SK-N-SH treated with all-trans-retinoic acid at 6 μM for 48 hours (cell line): ENCODE results near the gene PTRHD1.

Experiments used
- ARNTL ChIP-seq: fragments of 450-650 bp; formaldehyde crosslinking; IDR thresholded peaks from 2 replicates; pipeline ENCODE4 v1.5.0; 2020; ENCODE audit warnings: low read depth, mild to moderate bottlenecking, moderate library complexity, borderline replicate concordance
- CSRNP3 ChIP-seq: fragments of 250-450 bp; sonication (Bioruptor Pico); IDR thresholded peaks from 2 replicates; pipeline ENCODE4 v1.5.1; 2021; ENCODE audit warnings: mild to moderate bottlenecking, moderate library complexity
- ESRRG ChIP-seq: fragments of 250-450 bp; sonication (Bioruptor Pico); IDR thresholded peaks from 2 replicates; pipeline ENCODE4 v1.6.1; 2021; ENCODE audit warnings: mild to moderate bottlenecking
- OSR1 ChIP-seq: fragments of 250-450 bp; sonication (Bioruptor Pico); IDR thresholded peaks from 2 replicates; pipeline ENCODE4 v1.8.0; 2022; ENCODE audit warnings: moderate library complexity, mild to moderate bottlenecking, inconsistent platforms
- PATZ1 ChIP-seq: fragments of 250-450 bp; sonication (Bioruptor Pico); IDR thresholded peaks from 2 replicates; pipeline ENCODE4 v1.8.0; 2020; ENCODE audit warnings: mild to moderate bottlenecking, moderate library complexity, borderline replicate concordance
- PPARA ChIP-seq: fragments of 250-450 bp; sonication (Bioruptor Pico); IDR thresholded peaks from 2 replicates; pipeline ENCODE4 v1.5.0; 2020; ENCODE audit warnings: mild to moderate bottlenecking, borderline replicate concordance
- RARB ChIP-seq: fragments of 250-450 bp; sonication (Bioruptor Pico); IDR thresholded peaks from 2 replicates; pipeline ENCODE4 v1.8.0; 2021; ENCODE audit warnings: mild to moderate bottlenecking, moderate library complexity
- SNAI2 ChIP-seq: fragments of 250-450 bp; sonication (Bioruptor Pico); IDR thresholded peaks from 2 replicates; pipeline ENCODE4 v1.5.0; 2020; ENCODE audit warnings: mild to moderate bottlenecking, moderate library complexity
- ZC3H10 ChIP-seq: fragments of 250-450 bp; sonication (Bioruptor Pico); IDR thresholded peaks from 2 replicates; pipeline ENCODE4 v1.5.1; 2021; ENCODE audit warnings: mild to moderate bottlenecking, moderate library complexity
- ZFP3 ChIP-seq: fragments of 250-450 bp; sonication (Bioruptor Pico); IDR thresholded peaks from 2 replicates; pipeline ENCODE4 v1.5.0; 2020; ENCODE audit warnings: mild to moderate bottlenecking, moderate library complexity
- ZNF565 ChIP-seq: fragments of 450-650 bp; formaldehyde crosslinking; conservative IDR thresholded peaks from 2 replicates; pipeline ENCODE4 v1.5.0; 2020; ENCODE audit warnings: low read depth, mild to moderate bottlenecking, moderate library complexity
- ZNF70 ChIP-seq: fragments of 450-650 bp; formaldehyde crosslinking; IDR thresholded peaks from 2 replicates; pipeline ENCODE4 v1.5.0; 2020; ENCODE audit warnings: mild to moderate bottlenecking, moderate library complexity

- no peak for TF ChIP-seq PATZ1 (CRISPR knock-in tag)
- TF ChIP-seq ARNTL (CRISPR knock-in tag): no peak
- no peak for TF ChIP-seq RARB (CRISPR knock-in tag)
- no peak for TF ChIP-seq ZNF70 (CRISPR knock-in tag)
- TF ChIP-seq CSRNP3: no peak
- no peak for TF ChIP-seq SNAI2
- no peak for TF ChIP-seq PPARA (CRISPR knock-in tag)
- no peak for TF ChIP-seq OSR1 (CRISPR knock-in tag)
- TF ChIP-seq ZC3H10 (CRISPR knock-in tag): no peak
- no peak for TF ChIP-seq ZNF565 (CRISPR knock-in tag)
- TF ChIP-seq ZFP3 (CRISPR knock-in tag): no peak
- no peak for TF ChIP-seq ESRRG (CRISPR knock-in tag)
Observed at GRCh38 chr2:24833821-24834732, 40.9 kb upstream of the PTRHD1 start.
